ENCODE data around the gene RPL29.

The RPL29 gene

GRCh38 chr3:52024765-52025452 lies 29.2 kb upstream of the RPL29 start:
- TF ChIP-seq CTCF (IDR thresholded peaks at IDR 0.05; ENCODE audit: low read length): no peak
- no peak for TF ChIP-seq EZH2 (IDR thresholded peaks at IDR 0.05; ENCODE audit: borderline replicate concordance, low read length)
- Histone ChIP-seq H3K27ac (ENCODE audit: low read depth, low read length, poor library complexity, severe bottlenecking) (no peak overlapping the region), H3K9ac (ENCODE audit: low read length) (no peak overlapping the region)

GRCh38 chr3:52023860-52024764 lies 28.4 kb upstream of the RPL29 start:
- Histone ChIP-seq H3K27ac (ENCODE audit: low read depth, low read length, poor library complexity, severe bottlenecking) (no peak overlapping the region), H3K9ac (ENCODE audit: low read length) (no peak overlapping the region), H3F3A (ENCODE audit: insufficient read depth, low read length) (no peaks in the 10 kb centered on the region), H3K9me3 (ENCODE audit: low read length) (no peaks in the 10 kb centered on the region), H3K9me2 (ENCODE audit: low read depth, low read length) (no peaks in the 10 kb centered on the region), H4K20me1 (ENCODE audit: insufficient read depth, low read length) (no peaks in the 10 kb centered on the region), H3K27me3 (ENCODE audit: insufficient read depth, low read length) (no peaks in the 10 kb centered on the region), H2AFZ (ENCODE audit: low read length) (no peak overlapping the region), H3K4me1 (ENCODE audit: insufficient read depth, low read length, severe bottlenecking) (no peaks in the 10 kb centered on the region), H3K79me2 (ENCODE audit: insufficient read depth, low read length) (no peaks in the 10 kb centered on the region), H3K36me3 (ENCODE audit: insufficient read depth, low read length) (no peaks in the 10 kb centered on the region), H3K4me3 (ENCODE audit: low read depth, low read length, poor library complexity, severe bottlenecking) (no peak overlapping the region), H3K4me2 (ENCODE audit: low read length) (no peak overlapping the region)
- TF ChIP-seq CTCF (IDR thresholded peaks at IDR 0.05; ENCODE audit: low read length) (no peak), EZH2 (IDR thresholded peaks at IDR 0.05; ENCODE audit: borderline replicate concordance, low read length) (no peak)

More at GRCh38 chr3:52024765-52025452, 29.2 kb upstream of the RPL29 start:
- no peak overlapping the region for H3K4me2 ChIP-seq (ENCODE audit: low read length)
- no peaks in the 10 kb centered on the region for H3K36me3 ChIP-seq (ENCODE audit: insufficient read depth, low read length)
- H3F3A ChIP-seq (ENCODE audit: insufficient read depth, low read length): no peaks in the 10 kb centered on the region
- no peaks in the 10 kb centered on the region for H3K27me3 ChIP-seq (ENCODE audit: insufficient read depth, low read length)
- no peaks in the 10 kb centered on the region for H3K9me3 ChIP-seq (ENCODE audit: low read length)
- no peak overlapping the region for H2AFZ ChIP-seq (ENCODE audit: low read length)
- no peaks in the 10 kb centered on the region for H3K9me2 ChIP-seq (ENCODE audit: low read depth, low read length)
- no peaks in the 10 kb centered on the region for H3K4me1 ChIP-seq (ENCODE audit: insufficient read depth, low read length, severe bottlenecking)
- H3K79me2 ChIP-seq (ENCODE audit: insufficient read depth, low read length): no peaks in the 10 kb centered on the region
- H3K4me3 ChIP-seq (ENCODE audit: low read depth, low read length, poor library complexity, severe bottlenecking): no peak overlapping the region
- H4K20me1 ChIP-seq (ENCODE audit: insufficient read depth, low read length): no peaks in the 10 kb centered on the region

- Histone ChIP-seq H3F3A (ENCODE audit: insufficient read depth, low read length) (no peaks in the 10 kb centered on the region), H3K27me3 (ENCODE audit: insufficient read depth, low read length) (no peaks in the 10 kb centered on the region), H3K4me1 (ENCODE audit: insufficient read depth, low read length, severe bottlenecking) (no peaks in the 10 kb centered on the region), H3K79me2 (ENCODE audit: insufficient read depth, low read length) (no peaks in the 10 kb centered on the region), H3K4me2 (ENCODE audit: low read length) (no peak overlapping the region), H3K27ac (ENCODE audit: low read depth, low read length, poor library complexity, severe bottlenecking) (no peak overlapping the region), H3K9ac (ENCODE audit: low read length) (no peak overlapping the region), H3K36me3 (ENCODE audit: insufficient read depth, low read length) (no peaks in the 10 kb centered on the region), H3K9me2 (ENCODE audit: low read depth, low read length) (no peaks in the 10 kb centered on the region), H2AFZ (ENCODE audit: low read length) (no peak overlapping the region), H3K9me3 (ENCODE audit: low read length) (no peaks in the 10 kb centered on the region), H4K20me1 (ENCODE audit: insufficient read depth, low read length) (no peaks in the 10 kb centered on the region), H3K4me3 (ENCODE audit: low read depth, low read length, poor library complexity, severe bottlenecking) (no peak overlapping the region)
- TF ChIP-seq EZH2 (IDR thresholded peaks at IDR 0.05; ENCODE audit: borderline replicate concordance, low read length) (no peak), CTCF (IDR thresholded peaks at IDR 0.05; ENCODE audit: low read length) (no peak)
These were observed 27.5 kb upstream of the RPL29 start for GRCh38 chr3:52023101-52023770.
